Measurements from ENCODE around the gene CCHCR1. TPM values are rescaled to one million over a fixed set of nuclear protein-coding genes. Genes with fewer than 3 reads are reported as not detected.

CCHCR1 gene
- total RNA-seq, 4 donors from 2014 or later: 13.8 to 25.1 (median 18.7) TPM

DNA sequence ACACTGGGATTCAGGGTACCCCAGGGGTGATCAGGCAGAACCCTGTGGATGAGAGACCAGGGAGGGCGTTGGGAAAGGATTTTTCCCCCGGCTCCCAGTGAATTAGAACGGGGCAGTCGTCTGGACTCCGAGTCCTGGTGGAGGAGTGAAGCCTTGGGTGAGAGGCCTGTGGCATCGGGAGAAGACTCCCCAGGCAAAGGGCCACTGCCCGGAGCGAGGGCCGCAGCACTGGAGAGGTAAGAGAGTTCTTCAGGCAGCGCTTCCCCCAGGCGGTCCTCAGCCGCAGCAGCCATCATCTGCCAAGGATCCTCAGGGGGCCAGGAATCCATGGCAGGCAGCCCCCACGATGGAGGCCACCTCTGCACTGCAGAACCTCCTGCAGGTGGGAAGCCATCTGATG is 45.9 kb downstream of the CCHCR1 start:
- DNase-seq (ENCODE audit: low spot score in 2 of 2): no peak
- no peaks in the 10 kb centered on the region for H3K36me3 ChIP-seq
- no peaks in the 10 kb centered on the region for H3K9me3 ChIP-seq
- H3K4me3 ChIP-seq: no peak overlapping the region
- TF ChIP-seq CTCF (IDR thresholded peaks at IDR 0.05) (no peak), EP300 (IDR thresholded peaks at IDR 0.05) (no peak)
- no peaks in the 10 kb centered on the region for H3K27me3 ChIP-seq
- H3K27ac ChIP-seq: no peak overlapping the region
- 90 to 91% methylated on average over 13 of the region's 13 CpGs for WGBS, 2 donors
- H3K4me1 ChIP-seq: peaks cover 0 to 27% (median 15%) of the 10 kb centered on the region in 4 donors

DNA sequence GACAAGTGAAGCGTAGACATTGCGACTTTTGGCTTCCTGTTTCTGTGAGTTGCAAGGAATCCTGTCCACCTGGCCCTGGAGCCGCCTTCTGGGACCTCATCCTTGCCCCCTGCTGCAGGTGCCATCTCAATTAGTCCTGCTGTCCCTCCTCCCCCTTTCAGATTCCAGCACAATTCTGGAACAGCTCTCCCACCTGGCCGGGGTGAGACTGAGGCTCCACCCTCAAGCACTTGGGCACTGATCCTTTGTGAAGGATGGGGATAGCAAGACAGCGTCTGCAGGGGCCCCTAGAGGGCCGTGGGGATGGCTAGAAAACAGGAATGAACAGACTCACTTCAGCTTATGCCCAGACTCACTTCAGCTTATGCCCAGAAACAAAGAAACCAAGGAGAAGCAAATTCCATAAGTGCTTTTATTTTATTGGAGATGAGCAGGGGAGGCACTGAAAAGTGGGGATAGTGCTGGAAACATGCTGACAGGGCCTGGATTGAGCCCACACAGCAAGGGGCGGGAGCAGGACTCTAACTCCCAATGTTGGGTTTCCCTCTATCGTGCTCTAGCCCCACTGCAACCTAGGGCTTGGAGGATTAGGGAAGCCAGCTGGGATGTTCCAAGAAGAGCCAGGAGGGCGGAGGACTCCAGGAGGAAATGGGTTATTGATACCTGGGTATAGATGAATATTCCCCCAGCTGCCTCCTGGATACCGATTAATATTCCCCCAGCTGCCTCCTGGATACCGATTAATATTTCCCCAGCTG is 46.6 kb downstream of the CCHCR1 start:
- Histone ChIP-seq H3K4me3 (no peak overlapping the region), H3K27me3 (no peaks in the 10 kb centered on the region), H3K4me1 (peaks cover 0 to 21% (median 15%) of the 10 kb centered on the region in 4 donors), H3K9me3 (no peaks in the 10 kb centered on the region), H3K36me3 (no peaks in the 10 kb centered on the region), H3K27ac (no peak overlapping the region)
- no peak for TF ChIP-seq CTCF (IDR thresholded peaks at IDR 0.05)
- TF ChIP-seq EP300 (IDR thresholded peaks at IDR 0.05): no peak
- no peak for DNase-seq (ENCODE audit: low spot score in 2 of 2)
- WGBS, 2 donors: 61 to 63% methylated on average over 11 of the region's 11 CpGs

GRCh38 chr6:31107052-31107451 is 50.5 kb downstream of the CCHCR1 start:
- Histone ChIP-seq H3K27ac (no peak overlapping the region), H3K27me3 (no peaks in the 10 kb centered on the region), H3K9me3 (no peaks in the 10 kb centered on the region), H3K36me3 (no peaks in the 10 kb centered on the region), H3K4me1 (no peaks in the 10 kb centered on the region), H3K4me3 (no peak overlapping the region)
- 71 to 79% methylated on average over 4 of the region's 4 CpGs for WGBS, 2 donors
- TF ChIP-seq EP300 (IDR thresholded peaks at IDR 0.05) (no peak), CTCF (IDR thresholded peaks at IDR 0.05) (no peak), POLR2A (IDR thresholded peaks at IDR 0.05) (no peak)
- no peak for DNase-seq (ENCODE audit: low spot score in 2 of 2)

DNA sequence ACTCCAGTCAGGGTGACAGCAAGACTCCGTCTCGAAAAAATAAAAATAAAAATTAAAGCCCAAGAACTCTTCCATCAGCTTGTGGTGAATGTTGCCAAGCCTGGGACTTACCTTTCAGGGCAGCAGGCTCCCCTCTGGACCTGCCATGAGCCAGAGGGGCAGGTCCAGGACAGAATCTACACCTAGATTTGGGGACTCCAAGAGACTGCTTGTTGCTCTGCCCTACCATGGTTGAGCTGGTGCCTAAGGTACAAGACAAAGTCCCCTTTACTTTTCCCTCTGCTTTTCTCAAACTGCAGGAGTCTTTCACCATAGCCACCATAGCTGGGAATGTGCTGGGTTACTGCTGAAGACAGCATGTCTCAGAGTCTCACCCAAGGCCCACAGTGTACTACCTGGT is 54.5 kb downstream of the CCHCR1 start:
- Histone ChIP-seq H3K36me3 (no peaks in the 10 kb centered on the region), H3K27ac (no peak overlapping the region), H3K4me1 (no peaks in the 10 kb centered on the region), H3K4me3 (no peak overlapping the region), H3K9me3 (no peaks in the 10 kb centered on the region), H3K27me3 (no peaks in the 10 kb centered on the region)
- 93 to 95% methylated on average over 2 of the region's 2 CpGs for WGBS, 2 donors
- TF ChIP-seq POLR2A (IDR thresholded peaks at IDR 0.05) (no peak), CTCF (IDR thresholded peaks at IDR 0.05) (no peak), EP300 (IDR thresholded peaks at IDR 0.05) (no peak)
- no peak for DNase-seq (ENCODE audit: low spot score in 2 of 2)

DNA sequence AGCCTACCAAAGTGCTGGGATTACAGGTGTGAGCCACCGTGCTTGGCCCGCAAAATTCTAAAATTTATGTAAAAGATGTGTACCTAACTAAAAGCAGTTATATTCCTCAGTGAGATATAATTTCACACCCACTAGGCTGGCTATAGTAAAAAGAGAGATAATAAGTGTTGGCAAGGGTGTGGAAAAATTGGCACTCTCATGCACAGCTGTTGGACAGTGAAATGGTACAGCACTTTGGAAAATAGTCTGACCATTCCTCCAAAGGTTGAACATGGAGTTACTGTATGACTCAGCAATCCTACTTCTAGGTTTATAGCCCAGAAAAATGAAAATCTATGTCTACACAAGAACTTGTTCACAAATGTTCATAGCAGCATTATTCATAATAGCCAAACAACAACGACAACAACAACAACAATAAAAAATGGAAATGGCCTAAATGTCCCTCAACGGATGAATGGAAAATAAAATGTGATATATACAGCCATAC is 59.1 kb downstream of the CCHCR1 start:
- 94% methylated on average over 4 of the region's 4 CpGs for WGBS, 2 donors

More for the DNA sequence above, 59.1 kb downstream of the CCHCR1 start:
- no peak for DNase-seq (ENCODE audit: low spot score in 2 of 2)
- Histone ChIP-seq H3K4me1 (peaks cover 0 to 11% (median 3%) of the 10 kb centered on the region in 4 donors), H3K4me3 (no peak overlapping the region), H3K9me3 (no peaks in the 10 kb centered on the region), H3K27me3 (no peaks in the 10 kb centered on the region), H3K36me3 (no peaks in the 10 kb centered on the region), H3K27ac (no peak overlapping the region)
- TF ChIP-seq EP300 (IDR thresholded peaks at IDR 0.05): no peak
- no peak for TF ChIP-seq POLR2A (IDR thresholded peaks at IDR 0.05)
- TF ChIP-seq CTCF (IDR thresholded peaks at IDR 0.05): no peak

Data from tibial nerve (tissue), 4 donors.